Measurements from ENCODE around the gene CXCR3. TPM values are rescaled to one million over a fixed set of nuclear protein-coding genes. Genes with fewer than 3 reads are reported as not detected.
A peak's percentile ranks its signal among the peaks of the same experiment; 100 is the strongest.

CXCR3 gene
- total and polyA plus RNA-seq, 10 of the 15 experiments (the other 5 are each of a cell fraction or from before 2014, with no cell fraction given), result 1.4 to 48.2 (median 15.7) TPM

- TF ChIP-seq BMI1 (IDR thresholded peaks at IDR 0.05; ENCODE audit: borderline replicate concordance), result peak; percentile 32; the same call in 1 of the 2 replicates
- no peak for TF ChIP-seq ZSCAN29 (IDR thresholded peaks at IDR 0.05)
- TF ChIP-seq RUNX3 (IDR thresholded peaks at IDR 0.05; ENCODE audit: low read length), result no peak
- no peak for TF ChIP-seq RCOR1 (conservative IDR thresholded peaks at IDR 0.05; ENCODE audit: low read depth, low read length)
- 0 out of 2 replicates have a peak, but pooled peaks have one; percentile 17 for TF ChIP-seq SIN3A (IDR thresholded peaks at IDR 0.05; ENCODE audit: low read depth, low read length)
- peak; percentile 78 to 89; a peak in 3 of 4 replicates for TF ChIP-seq EP300 (IDR thresholded peaks at IDR 0.05; ENCODE audit: borderline replicate concordance in 1 of 2, control insufficient read depth in 1 of 2, low read depth in 2 of 2, low read length in 2 of 2)
- TF ChIP-seq CHD1 (IDR thresholded peaks at IDR 0.05; ENCODE audit: low read depth, low read length), result no peak
- no peak for TF ChIP-seq GABPA (IDR thresholded peaks at IDR 0.05; ENCODE audit: low read depth)
- TF ChIP-seq TBL1XR1 (IDR thresholded peaks at IDR 0.05; ENCODE audit: low read depth, low read length), result peak; percentile 55; the same call in 1 of the 2 replicates
- no peak for TF ChIP-seq RELA (IDR thresholded peaks at IDR 0.05; ENCODE audit: borderline replicate concordance, partially characterized antibody)
- TF ChIP-seq KDM1A (IDR thresholded peaks at IDR 0.05; ENCODE audit: borderline replicate concordance), result no peak
- peak; percentile 73 for TF ChIP-seq SP1 (IDR thresholded peaks at IDR 0.05; ENCODE audit: low read depth, low read length)
- no peak for TF ChIP-seq YY1 (IDR thresholded peaks at IDR 0.05; ENCODE audit: low read depth, low read length)
- no peak for TF ChIP-seq JUND (IDR thresholded peaks at IDR 0.05; ENCODE audit: low read depth, low read length)
- no peak for TF ChIP-seq PRDM15 (CRISPR knock-in tag; IDR thresholded peaks at IDR 0.05)
- TF ChIP-seq NR2C1 (IDR thresholded peaks at IDR 0.05), result no peak
- peak; percentile 84 to 90 for TF ChIP-seq BHLHE40 (IDR thresholded peaks at IDR 0.05; ENCODE audit: borderline replicate concordance in 1 of 2, low read depth in 2 of 2, low read length in 1 of 2)
- no peak for TF ChIP-seq NR2C2 (IDR thresholded peaks at IDR 0.05; ENCODE audit: borderline replicate concordance, control insufficient read depth, insufficient read length, low read depth)
- TF ChIP-seq EED (IDR thresholded peaks at IDR 0.05; ENCODE audit: low read depth), result peak; percentile 100
- TF ChIP-seq ZNF217 (IDR thresholded peaks at IDR 0.05), result no peak
- no peak for TF ChIP-seq PAX8 (IDR thresholded peaks at IDR 0.05)
- peak; percentile 59 for TF ChIP-seq ZNF687 (IDR thresholded peaks at IDR 0.05)
- peak; percentile 99 for TF ChIP-seq IKZF1 (conservative IDR thresholded peaks at IDR 0.05)
- TF ChIP-seq TCF3 (IDR thresholded peaks at IDR 0.05; ENCODE audit: borderline replicate concordance, insufficient read depth, low read depth, low read length), result peak; percentile 74; the same call in 1 of the 2 replicates
- 0 out of 2 replicates have a peak, but pooled peaks have one; percentile 9 for TF ChIP-seq BACH1 (IDR thresholded peaks at IDR 0.05; ENCODE audit: borderline replicate concordance)
- TF ChIP-seq ZNF24 (IDR thresholded peaks at IDR 0.05), result no peak
Observed at GRCh38 chrX:71618303-71618721, at the start of gene CXCR3 (continued).
